GM12878 (cell line): ENCODE results near the gene AP1M2. TPM values are rescaled to one million over a fixed set of nuclear protein-coding genes. Genes with fewer than 3 reads are reported as not detected.

Experiments used
- CBX5 ChIP-seq: sonication (generic); IDR thresholded peaks from 2 replicates; pipeline ENCODE4 v1.6.1; 2016; ENCODE audit warnings: low read depth, moderate library complexity, mild to moderate bottlenecking, inconsistent platforms
- FOS ChIP-seq: IDR thresholded peaks from 3 replicates; pipeline ENCODE4 v1.6.1; 2011; ENCODE audit warnings: borderline replicate concordance; ENCODE audit not compliant: insufficient read length; ENCODE audit errors: extremely low read depth
- IRF5 ChIP-seq: fragments of 450-650 bp; IDR thresholded peaks from 2 replicates; pipeline ENCODE4 v1.6.1; 2017; ENCODE audit warnings: borderline replicate concordance
- REST ChIP-seq: IDR thresholded peaks from 2 replicates; pipeline ENCODE4 v1.6.1; 2012; ENCODE audit warnings: mild to moderate bottlenecking, low read depth, low read length
- SREBF2 ChIP-seq: IDR thresholded peaks from 2 replicates; pipeline ENCODE4 v1.6.1; 2012; ENCODE audit warnings: mild to moderate bottlenecking, low read length
- polyA plus RNA-seq, 11 experiments: library from polyadenylated mRNA; depleted of rRNA in 4 of 11; unstranded in 6 of 11; stranded (reverse) in 5 of 11; fragments of >200 nt; fragmentation: Nextera tagmentation in 4 of 11; fragmentation: Illumina TruSeq in 1 of 11; extraction: Ambion mirVana in 4 of 11; extraction: Trizol in 1 of 11; gene quantifications; 1 replicate in 1 of 11; 2 replicates in 10 of 11; pipeline versions ENCODE4 v1.2.1 to v1.2.3, GENCODE V29; 2011 to 2016; ENCODE audit warnings: inconsistent platforms in 2 of 11, missing spikeins in 2 of 11, low read depth in 1 of 11
- total RNA-seq, 4 experiments: library from RNA; depleted of rRNA in 3 of 4; stranded (reverse); fragments of >200 nt in 3 of 4; fragmentation: Illumina TruSeq in 1 of 4; extraction: Trizol in 1 of 4; gene quantifications; 2 replicates each; pipeline versions ENCODE4 v1.2.1 to v1.2.3, GENCODE V29; 2013 to 2021
- TF ChIP-seq, protein P1 (sequence below): fragments of 150-350 bp; IDR thresholded peaks from 2 replicates; pipeline ENCODE4 v1.6.1; 2016; ENCODE audit warnings: low read depth, low read length
- TF ChIP-seq, protein P2 (sequence below): fragments of 450-650 bp; formaldehyde crosslinking; IDR thresholded peaks from 2 replicates; pipeline ENCODE4 v1.5.0; 2022; ENCODE audit warnings: mild to moderate bottlenecking, missing genetic modification characterization
- TF ChIP-seq, protein P3 (sequence below): fragments of 450-650 bp; IDR thresholded peaks from 2 replicates; pipeline ENCODE4 v1.6.1; 2017; ENCODE audit warnings: low read depth, mild to moderate bottlenecking, moderate library complexity
- TF ChIP-seq, protein P4 (sequence below): IDR thresholded peaks from 2 replicates; pipeline ENCODE4 v1.6.1; 2011; ENCODE audit warnings: borderline replicate concordance, low read depth, mild to moderate bottlenecking, moderate library complexity, mixed read lengths, low read length; ENCODE audit not compliant: insufficient read depth; ENCODE audit errors: extremely low read length
- TF ChIP-seq, protein P5 (sequence below): fragments of 450-650 bp; IDR thresholded peaks from 2 replicates; pipeline ENCODE4 v1.6.1; 2014; ENCODE audit warnings: mild to moderate bottlenecking

Gene AP1M2
- total and polyA plus RNA-seq, 10 of the 15 experiments (the other 5 are each of a cell fraction or from before 2014, with no cell fraction given): 0.72 TPM; not detected in 9

- TF ChIP-seq, protein P1, sequence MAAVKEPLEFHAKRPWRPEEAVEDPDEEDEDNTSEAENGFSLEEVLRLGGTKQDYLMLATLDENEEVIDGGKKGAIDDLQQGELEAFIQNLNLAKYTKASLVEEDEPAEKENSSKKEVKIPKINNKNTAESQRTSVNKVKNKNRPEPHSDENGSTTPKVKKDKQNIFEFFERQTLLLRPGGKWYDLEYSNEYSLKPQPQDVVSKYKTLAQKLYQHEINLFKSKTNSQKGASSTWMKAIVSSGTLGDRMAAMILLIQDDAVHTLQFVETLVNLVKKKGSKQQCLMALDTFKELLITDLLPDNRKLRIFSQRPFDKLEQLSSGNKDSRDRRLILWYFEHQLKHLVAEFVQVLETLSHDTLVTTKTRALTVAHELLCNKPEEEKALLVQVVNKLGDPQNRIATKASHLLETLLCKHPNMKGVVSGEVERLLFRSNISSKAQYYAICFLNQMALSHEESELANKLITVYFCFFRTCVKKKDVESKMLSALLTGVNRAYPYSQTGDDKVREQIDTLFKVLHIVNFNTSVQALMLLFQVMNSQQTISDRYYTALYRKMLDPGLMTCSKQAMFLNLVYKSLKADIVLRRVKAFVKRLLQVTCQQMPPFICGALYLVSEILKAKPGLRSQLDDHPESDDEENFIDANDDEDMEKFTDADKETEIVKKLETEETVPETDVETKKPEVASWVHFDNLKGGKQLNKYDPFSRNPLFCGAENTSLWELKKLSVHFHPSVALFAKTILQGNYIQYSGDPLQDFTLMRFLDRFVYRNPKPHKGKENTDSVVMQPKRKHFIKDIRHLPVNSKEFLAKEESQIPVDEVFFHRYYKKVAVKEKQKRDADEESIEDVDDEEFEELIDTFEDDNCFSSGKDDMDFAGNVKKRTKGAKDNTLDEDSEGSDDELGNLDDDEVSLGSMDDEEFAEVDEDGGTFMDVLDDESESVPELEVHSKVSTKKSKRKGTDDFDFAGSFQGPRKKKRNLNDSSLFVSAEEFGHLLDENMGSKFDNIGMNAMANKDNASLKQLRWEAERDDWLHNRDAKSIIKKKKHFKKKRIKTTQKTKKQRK: no peak
- no peak for TF ChIP-seq SREBF2
- no peak for TF ChIP-seq CBX5
- TF ChIP-seq, protein P2, sequence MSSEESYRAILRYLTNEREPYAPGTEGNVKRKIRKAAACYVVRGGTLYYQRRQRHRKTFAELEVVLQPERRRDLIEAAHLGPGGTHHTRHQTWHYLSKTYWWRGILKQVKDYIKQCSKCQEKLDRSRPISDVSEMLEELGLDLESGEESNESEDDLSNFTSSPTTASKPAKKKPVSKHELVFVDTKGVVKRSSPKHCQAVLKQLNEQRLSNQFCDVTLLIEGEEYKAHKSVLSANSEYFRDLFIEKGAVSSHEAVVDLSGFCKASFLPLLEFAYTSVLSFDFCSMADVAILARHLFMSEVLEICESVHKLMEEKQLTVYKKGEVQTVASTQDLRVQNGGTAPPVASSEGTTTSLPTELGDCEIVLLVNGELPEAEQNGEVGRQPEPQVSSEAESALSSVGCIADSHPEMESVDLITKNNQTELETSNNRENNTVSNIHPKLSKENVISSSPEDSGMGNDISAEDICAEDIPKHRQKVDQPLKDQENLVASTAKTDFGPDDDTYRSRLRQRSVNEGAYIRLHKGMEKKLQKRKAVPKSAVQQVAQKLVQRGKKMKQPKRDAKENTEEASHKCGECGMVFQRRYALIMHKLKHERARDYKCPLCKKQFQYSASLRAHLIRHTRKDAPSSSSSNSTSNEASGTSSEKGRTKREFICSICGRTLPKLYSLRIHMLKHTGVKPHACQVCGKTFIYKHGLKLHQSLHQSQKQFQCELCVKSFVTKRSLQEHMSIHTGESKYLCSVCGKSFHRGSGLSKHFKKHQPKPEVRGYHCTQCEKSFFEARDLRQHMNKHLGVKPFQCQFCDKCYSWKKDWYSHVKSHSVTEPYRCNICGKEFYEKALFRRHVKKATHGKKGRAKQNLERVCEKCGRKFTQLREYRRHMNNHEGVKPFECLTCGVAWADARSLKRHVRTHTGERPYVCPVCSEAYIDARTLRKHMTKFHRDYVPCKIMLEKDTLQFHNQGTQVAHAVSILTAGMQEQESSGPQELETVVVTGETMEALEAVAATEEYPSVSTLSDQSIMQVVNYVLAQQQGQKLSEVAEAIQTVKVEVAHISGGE (CRISPR knock-in tag): no peak
- TF ChIP-seq FOS: no peak
- TF ChIP-seq, protein P3, sequence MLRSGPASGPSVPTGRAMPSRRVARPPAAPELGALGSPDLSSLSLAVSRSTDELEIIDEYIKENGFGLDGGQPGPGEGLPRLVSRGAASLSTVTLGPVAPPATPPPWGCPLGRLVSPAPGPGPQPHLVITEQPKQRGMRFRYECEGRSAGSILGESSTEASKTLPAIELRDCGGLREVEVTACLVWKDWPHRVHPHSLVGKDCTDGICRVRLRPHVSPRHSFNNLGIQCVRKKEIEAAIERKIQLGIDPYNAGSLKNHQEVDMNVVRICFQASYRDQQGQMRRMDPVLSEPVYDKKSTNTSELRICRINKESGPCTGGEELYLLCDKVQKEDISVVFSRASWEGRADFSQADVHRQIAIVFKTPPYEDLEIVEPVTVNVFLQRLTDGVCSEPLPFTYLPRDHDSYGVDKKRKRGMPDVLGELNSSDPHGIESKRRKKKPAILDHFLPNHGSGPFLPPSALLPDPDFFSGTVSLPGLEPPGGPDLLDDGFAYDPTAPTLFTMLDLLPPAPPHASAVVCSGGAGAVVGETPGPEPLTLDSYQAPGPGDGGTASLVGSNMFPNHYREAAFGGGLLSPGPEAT: peak; percentile 78
- no peak for TF ChIP-seq REST
- TF ChIP-seq, protein P4, sequence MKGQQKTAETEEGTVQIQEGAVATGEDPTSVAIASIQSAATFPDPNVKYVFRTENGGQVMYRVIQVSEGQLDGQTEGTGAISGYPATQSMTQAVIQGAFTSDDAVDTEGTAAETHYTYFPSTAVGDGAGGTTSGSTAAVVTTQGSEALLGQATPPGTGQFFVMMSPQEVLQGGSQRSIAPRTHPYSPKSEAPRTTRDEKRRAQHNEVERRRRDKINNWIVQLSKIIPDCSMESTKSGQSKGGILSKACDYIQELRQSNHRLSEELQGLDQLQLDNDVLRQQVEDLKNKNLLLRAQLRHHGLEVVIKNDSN: no peak
- TF ChIP-seq, protein P5, sequence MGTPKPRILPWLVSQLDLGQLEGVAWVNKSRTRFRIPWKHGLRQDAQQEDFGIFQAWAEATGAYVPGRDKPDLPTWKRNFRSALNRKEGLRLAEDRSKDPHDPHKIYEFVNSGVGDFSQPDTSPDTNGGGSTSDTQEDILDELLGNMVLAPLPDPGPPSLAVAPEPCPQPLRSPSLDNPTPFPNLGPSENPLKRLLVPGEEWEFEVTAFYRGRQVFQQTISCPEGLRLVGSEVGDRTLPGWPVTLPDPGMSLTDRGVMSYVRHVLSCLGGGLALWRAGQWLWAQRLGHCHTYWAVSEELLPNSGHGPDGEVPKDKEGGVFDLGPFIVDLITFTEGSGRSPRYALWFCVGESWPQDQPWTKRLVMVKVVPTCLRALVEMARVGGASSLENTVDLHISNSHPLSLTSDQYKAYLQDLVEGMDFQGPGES: no peak
- no peak for TF ChIP-seq IRF5
These were observed 6.9 kb upstream of the AP1M2 start (continued) for GRCh38 chr19:10593820-10594637.
